A673 (cell line): Measurements from ENCODE around the gene RPS19. TPM values are rescaled to one million over a fixed set of nuclear protein-coding genes. Genes with fewer than 3 reads are reported as not detected.
A peak's percentile ranks its signal among the peaks of the same experiment; 100 is the strongest.

ENCODE experiments used
- BruUV-seq: library from RNA; stranded (reverse); fragments of 400-500 nt; replicated peaks from 2 replicates; lab custom pipeline; 2021; lab: Mats Ljungman, UMichigan
- CTCF ChIA-PET: fragments of 300-600 bp; sonication (Branson Sonifier 250); formaldehyde crosslinking; loops from one replicate; lab custom pipeline; 2022; ENCODE audit warnings: antibody characterized with exemption; lab: Charles Lee
- POLR2A ChIA-PET: fragments of 300-600 bp; sonication (Branson Sonifier 250); formaldehyde crosslinking; loops from one replicate; lab custom pipeline; 2022; ENCODE audit warnings: antibody characterized with exemption; ENCODE audit not compliant: low non-redundant PET; lab: Charles Lee
- DNase-seq: peaks from one replicate; pipeline ENCODE4 v3.0.0-alpha.2; 2015; ENCODE audit warnings: low spot score
- H3K27ac ChIP-seq: fragments of 200-600 bp; sonication (generic); 2 replicates; pipeline ENCODE4 v1.5.1; 2016; ENCODE audit warnings: mixed run types, low read depth, mild to moderate bottlenecking, mixed read lengths, antibody characterized with exemption, low read length; ENCODE audit not compliant: poor library complexity, severe bottlenecking
- H3K27me3 ChIP-seq: fragments of 200-600 bp; sonication (generic); replicated peaks from 2 replicates; pipeline ENCODE4 v1.6.1; 2017; ENCODE audit warnings: mixed run types, low read depth, mild to moderate bottlenecking, mixed read lengths, antibody characterized with exemption, low read length; ENCODE audit not compliant: insufficient read depth, poor library complexity
- H3K36me3 ChIP-seq: fragments of 200-600 bp; sonication (generic); 2 replicates; pipeline ENCODE4 v1.6.1; 2016; ENCODE audit warnings: mixed run types, mild to moderate bottlenecking, mixed read lengths, antibody characterized with exemption, low read length; ENCODE audit not compliant: insufficient read depth, poor library complexity, severe bottlenecking
- H3K4me1 ChIP-seq: fragments of 200-600 bp; sonication (generic); 2 replicates; pipeline ENCODE4 v1.6.1; 2017; ENCODE audit warnings: mixed run types, mild to moderate bottlenecking, mixed read lengths, antibody characterized with exemption, low read length; ENCODE audit not compliant: insufficient read depth, poor library complexity, severe bottlenecking
- H3K4me3 ChIP-seq: fragments of 200-600 bp; sonication (generic); 2 replicates; pipeline ENCODE4 v1.5.1; 2016; ENCODE audit warnings: low read depth, mixed run types, mild to moderate bottlenecking, mixed read lengths, low read length; ENCODE audit not compliant: poor library complexity, severe bottlenecking
- H3K9me3 ChIP-seq: fragments of 200-600 bp; sonication (generic); 2 replicates; pipeline ENCODE4 v1.6.1; 2016; ENCODE audit warnings: mixed run types, low read depth, mild to moderate bottlenecking, mixed read lengths, antibody characterized with exemption, low read length; ENCODE audit not compliant: poor library complexity, severe bottlenecking
- CTCF ChIP-seq: fragments of 300-800, 200-600 bp; sonication (generic); conservative IDR thresholded peaks from 2 replicates; pipeline ENCODE4 v1.5.1; 2017; ENCODE audit warnings: low read depth, mild to moderate bottlenecking, antibody characterized with exemption, low read length, moderate library complexity, mixed read lengths
- EZH2 ChIP-seq: fragments of 200-600 bp; sonication (generic); IDR thresholded peaks from 2 replicates; pipeline ENCODE4 v1.6.1; 2017; ENCODE audit warnings: borderline replicate concordance, low read depth, mild to moderate bottlenecking, mixed read lengths, antibody characterized with exemption, low read length; ENCODE audit not compliant: poor library complexity, severe bottlenecking
- intact Hi-C: fragments of 100-400 bp; cut with micrococcal nuclease; formaldehyde crosslinking; loops from one replicate; pipeline ENCODE4 v1.10.0; 2022; ENCODE audit not compliant: unreplicated experiment
- total RNA-seq: library from RNA; stranded (reverse); gene quantifications from 2 replicates; pipeline ENCODE4 v1.2.3, GENCODE V29; 2021

Gene RPS19
- total RNA-seq, 1 experiment from 2014 or later: 2,559 TPM

- H3K9me3 ChIP-seq: no peaks in the 10 kb centered on the region
- peak overlapping the region; percentile 97 for H3K27ac ChIP-seq
- H3K4me3 ChIP-seq: peak overlapping the region; percentile 12
- intact Hi-C loops: no loop called here
- ChIA-PET POLR2A (no interaction called here), CTCF (interaction anchor here (0.5 kb wide), 1 partner anchor 1211 kb away, joined by 3 read pairs; no protein-coding TSS in a partner anchor)
- peaks cover 57% of the 10 kb centered on the region for H3K4me1 ChIP-seq
- no peak for DNase-seq
- no TSS peak for BruUV-seq
- peaks cover 86% of the 10 kb centered on the region for H3K36me3 ChIP-seq
- H3K27me3 ChIP-seq: no peaks in the 10 kb centered on the region
- TF ChIP-seq CTCF (no peak), EZH2 (no peak)
These were observed 4.3 kb downstream of the RPS19 start for GRCh38 chr19:41864374-41864773.

- no peak for TF ChIP-seq EZH2
- no peak for TF ChIP-seq CTCF
- ChIA-PET CTCF (no interaction called here), POLR2A (no interaction called here)
- Histone ChIP-seq H3K27me3 (no peaks in the 10 kb centered on the region), H3K4me3 (no peak overlapping the region), H3K36me3 (peaks cover 98% of the 10 kb centered on the region), H3K9me3 (no peaks in the 10 kb centered on the region), H3K4me1 (peaks cover 53% of the 10 kb centered on the region), H3K27ac (peak overlapping the region; percentile 13)
- DNase-seq: no peak
- intact Hi-C loops: no loop called here
- BruUV-seq: no TSS peak
These were observed 6.2 kb downstream of the RPS19 start for GRCh38 chr19:41866284-41866683.

GRCh38 chr19:41868120-41868988 lies 8.3 kb downstream of the RPS19 start:
- no TSS peak for BruUV-seq
- Histone ChIP-seq H3K36me3 (peaks cover 94% of the 10 kb centered on the region), H3K4me1 (peaks cover 33% of the 10 kb centered on the region), H3K27ac (peak overlapping the region; percentile 70), H3K27me3 (no peaks in the 10 kb centered on the region), H3K4me3 (no peak overlapping the region), H3K9me3 (no peaks in the 10 kb centered on the region)
- ChIA-PET POLR2A (no interaction called here), CTCF (no interaction called here)
- TF ChIP-seq EZH2 (no peak), CTCF (no peak)
- no peak for DNase-seq
- intact Hi-C loops: no loop called here
